Measurements from ENCODE around the gene ADORA2A. TPM values are rescaled to one million over a fixed set of nuclear protein-coding genes. Genes with fewer than 3 reads are reported as not detected.

The ADORA2A gene
- total RNA-seq, 1 experiment from 2014 or later: 4.0 TPM

GRCh38 chr22:24453853-24454252 is 26.5 kb downstream of the ADORA2A start:
- Histone ChIP-seq H3K4me1 (no peaks in the 10 kb centered on the region), H3K27me3 (replicated peaks; ENCODE audit: control insufficient read depth, insufficient read depth, low read length) (no peaks in the 10 kb centered on the region), H3K4me3 (ENCODE audit: low read depth, low read length) (no peak overlapping the region), H3K9me3 (no peaks in the 10 kb centered on the region; the same call in 1 of the 2 replicates), H3K36me3 (ENCODE audit: control insufficient read depth, insufficient read depth, low read length) (peaks cover 4% of the 10 kb centered on the region)
- DNase-seq: no peak
- BruUV-seq (replicated peaks): no TSS peak
- Mint-ChIP-seq H3K36me3 (ENCODE audit: insufficient read depth, unreplicated experiment) (peaks cover 38% of the 10 kb centered on the region), H3K9me3 (ENCODE audit: unreplicated experiment) (no peaks in the 10 kb centered on the region), H3K4me1 (ENCODE audit: low read depth, unreplicated experiment) (peaks cover 7% of the 10 kb centered on the region), H3K27ac (ENCODE audit: unreplicated experiment) (no peak overlapping the region), H3K4me3 (ENCODE audit: unreplicated experiment) (no peak overlapping the region), H3K27me3 (ENCODE audit: insufficient read depth, unreplicated experiment) (no peaks in the 10 kb centered on the region)
- intact Hi-C loops (cut with micrococcal nuclease; ENCODE audit: unreplicated experiment): no loop called here
- no peak for TF ChIP-seq CTCF (IDR thresholded peaks at IDR 0.05; ENCODE audit: insufficient read depth in 1 of 2, low read depth in 1 of 2, low read length in 1 of 2, severe bottlenecking in 1 of 2, unreplicated experiment in 1 of 2)
- ChIA-PET CTCF (no interaction called here), POLR2A (no interaction called here)

GRCh38 chr22:24455039-24455438 is 27.6 kb downstream of the ADORA2A start:
- Histone ChIP-seq H3K36me3 (ENCODE audit: control insufficient read depth, insufficient read depth, low read length) (peaks cover 2% of the 10 kb centered on the region), H3K27me3 (replicated peaks; ENCODE audit: control insufficient read depth, insufficient read depth, low read length) (no peaks in the 10 kb centered on the region), H3K4me3 (ENCODE audit: low read depth, low read length) (no peak overlapping the region), H3K4me1 (no peaks in the 10 kb centered on the region), H3K9me3 (no peaks in the 10 kb centered on the region; the same call in 1 of the 2 replicates)
- no peak for TF ChIP-seq CTCF (IDR thresholded peaks at IDR 0.05; ENCODE audit: insufficient read depth in 1 of 2, low read depth in 1 of 2, low read length in 1 of 2, severe bottlenecking in 1 of 2, unreplicated experiment in 1 of 2)
- Mint-ChIP-seq H3K27ac (ENCODE audit: unreplicated experiment) (no peak overlapping the region), H3K4me1 (ENCODE audit: low read depth, unreplicated experiment) (no peaks in the 10 kb centered on the region), H3K9me3 (ENCODE audit: unreplicated experiment) (no peaks in the 10 kb centered on the region), H3K27me3 (ENCODE audit: insufficient read depth, unreplicated experiment) (no peaks in the 10 kb centered on the region), H3K4me3 (ENCODE audit: unreplicated experiment) (no peak overlapping the region), H3K36me3 (ENCODE audit: insufficient read depth, unreplicated experiment) (peaks cover 30% of the 10 kb centered on the region)
- BruUV-seq (replicated peaks): no TSS peak
- intact Hi-C loops (cut with micrococcal nuclease; ENCODE audit: unreplicated experiment): no loop called here
- no peak for DNase-seq
- ChIA-PET CTCF (interaction anchor here (0.5 kb wide), 1 partner anchor 116 kb away, joined by 5 read pairs; no protein-coding TSS in a partner anchor), POLR2A (no interaction called here)

GRCh38 chr22:24455751-24456426 is 28.5 kb downstream of the ADORA2A start:
- no TSS peak for BruUV-seq (replicated peaks)
- H3K4me3 Mint-ChIP-seq (ENCODE audit: unreplicated experiment): no peak overlapping the region
- POLR2A ChIA-PET: no interaction called here

More at GRCh38 chr22:24455751-24456426, 28.5 kb downstream of the ADORA2A start:
- Histone ChIP-seq H3K4me3 (ENCODE audit: low read depth, low read length) (no peak overlapping the region), H3K9me3 (no peaks in the 10 kb centered on the region; the same call in 1 of the 2 replicates), H3K4me1 (no peaks in the 10 kb centered on the region), H3K27me3 (replicated peaks; ENCODE audit: control insufficient read depth, insufficient read depth, low read length) (no peaks in the 10 kb centered on the region), H3K36me3 (ENCODE audit: control insufficient read depth, insufficient read depth, low read length) (peaks cover 2% of the 10 kb centered on the region)
- no peak for TF ChIP-seq CTCF (IDR thresholded peaks at IDR 0.05; ENCODE audit: insufficient read depth in 1 of 2, low read depth in 1 of 2, low read length in 1 of 2, severe bottlenecking in 1 of 2, unreplicated experiment in 1 of 2)
- DNase-seq: no peak
- peaks cover 28% of the 10 kb centered on the region for H3K36me3 Mint-ChIP-seq (ENCODE audit: insufficient read depth, unreplicated experiment)
- no peak overlapping the region for H3K27ac Mint-ChIP-seq (ENCODE audit: unreplicated experiment)
- H3K9me3 Mint-ChIP-seq (ENCODE audit: unreplicated experiment): no peaks in the 10 kb centered on the region
- no peaks in the 10 kb centered on the region for H3K4me1 Mint-ChIP-seq (ENCODE audit: low read depth, unreplicated experiment)
- H3K27me3 Mint-ChIP-seq (ENCODE audit: insufficient read depth, unreplicated experiment): no peaks in the 10 kb centered on the region
- CTCF ChIA-PET: interaction anchor here (0.5 kb wide), 2 partner anchors 13 to 502 kb away, joined by 4 read pairs; no protein-coding TSS in a partner anchor
- intact Hi-C loops (cut with micrococcal nuclease; ENCODE audit: unreplicated experiment): no loop called here

All from Caco-2 (cell line).